Endometrial microvascular endothelial cells (primary cell): ENCODE results near the gene ROBO3. TPM values are rescaled to one million over a fixed set of nuclear protein-coding genes. Genes with fewer than 3 reads are reported as not detected.

ENCODE experiments used
- in situ Hi-C: cut with HindIII; loops from 2 replicates; pipeline ENCODE4 v1.10.0; 2017; ENCODE audit warnings: low sequenced_read_pairs, low pct_unique_long_range_greater_than_20kb; ENCODE audit errors: inconsistent ontology term
- total RNA-seq: library from RNA; depleted of rRNA; stranded (reverse); fragments of >200 nt; gene quantifications from one replicate; pipeline ENCODE4 v1.2.3, GENCODE V29; 2015; ENCODE audit errors: inconsistent ontology term

Gene ROBO3
- total RNA-seq, 1 donor from 2014 or later = 9.9 TPM

DNA sequence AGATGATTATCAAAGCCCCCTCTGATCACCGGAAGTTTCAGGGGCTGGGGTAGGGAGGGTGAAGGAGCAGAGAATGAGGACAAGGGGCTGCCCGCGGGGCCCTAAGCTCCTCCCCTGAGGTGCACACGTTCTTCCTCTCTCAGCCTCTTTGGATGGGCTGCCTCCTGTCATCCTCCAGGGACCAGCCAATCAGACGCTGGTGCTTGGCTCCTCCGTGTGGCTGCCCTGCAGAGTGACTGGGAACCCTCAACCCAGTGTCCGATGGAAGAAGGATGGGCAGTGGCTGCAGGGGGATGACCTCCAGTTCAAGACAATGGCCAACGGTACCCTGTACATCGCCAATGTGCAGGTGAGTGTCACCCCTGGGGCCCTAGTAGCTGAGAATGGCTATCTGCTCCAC lies 7.5 kb downstream of the ROBO3 start:
- in situ Hi-C loops = no loop called here

DNA sequence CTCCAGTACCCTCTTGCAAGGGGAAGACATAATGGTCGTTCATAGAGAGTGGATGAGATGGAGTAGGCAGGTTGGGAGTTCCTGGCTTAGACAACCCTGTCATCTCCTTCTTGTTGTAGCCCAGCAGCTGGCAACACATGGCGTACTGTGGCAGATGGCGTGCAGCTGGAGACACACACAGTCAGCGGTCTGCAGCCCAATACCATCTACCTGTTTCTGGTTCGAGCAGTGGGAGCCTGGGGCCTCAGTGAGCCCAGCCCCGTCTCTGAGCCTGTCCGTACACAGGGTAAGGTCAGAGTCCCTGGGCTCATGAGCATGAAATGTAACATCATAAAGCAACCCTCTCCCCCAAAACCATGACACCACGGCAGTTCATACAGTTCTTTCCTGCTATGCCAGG lies 8.7 kb downstream of the ROBO3 start:
- in situ Hi-C loops = no loop called here

DNA sequence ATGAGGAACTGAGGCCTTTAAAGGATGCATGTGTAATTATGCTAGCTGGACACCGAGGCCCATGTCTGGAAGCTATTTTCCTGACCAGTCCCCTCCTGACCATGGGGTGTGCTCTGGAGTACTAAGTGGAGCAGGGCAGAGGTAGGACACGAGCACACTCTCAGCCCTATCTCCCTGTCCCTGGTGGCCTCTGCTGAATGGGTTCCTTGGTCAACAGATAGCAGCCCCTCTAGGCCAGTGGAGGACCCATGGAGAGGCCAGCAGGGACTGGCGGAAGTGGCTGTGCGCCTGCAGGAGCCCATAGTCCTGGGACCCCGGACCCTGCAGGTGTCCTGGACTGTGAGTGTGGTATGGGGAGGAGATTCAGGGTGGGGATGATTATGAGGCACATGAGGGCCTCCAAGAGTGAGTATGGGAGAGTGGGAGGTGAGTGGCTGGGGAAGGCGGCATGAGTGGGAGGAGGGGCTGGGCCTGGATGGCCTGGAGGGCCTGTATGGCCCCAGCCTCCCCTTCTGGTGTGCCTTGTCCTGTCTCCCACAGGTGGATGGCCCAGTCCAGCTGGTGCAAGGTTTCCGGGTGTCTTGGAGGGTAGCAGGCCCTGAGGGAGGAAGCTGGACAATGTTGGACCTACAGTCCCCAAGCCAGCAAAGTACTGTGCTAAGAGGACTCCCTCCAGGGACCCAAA lies 9.5 kb downstream of the ROBO3 start:
- in situ Hi-C loops = no loop called here

DNA sequence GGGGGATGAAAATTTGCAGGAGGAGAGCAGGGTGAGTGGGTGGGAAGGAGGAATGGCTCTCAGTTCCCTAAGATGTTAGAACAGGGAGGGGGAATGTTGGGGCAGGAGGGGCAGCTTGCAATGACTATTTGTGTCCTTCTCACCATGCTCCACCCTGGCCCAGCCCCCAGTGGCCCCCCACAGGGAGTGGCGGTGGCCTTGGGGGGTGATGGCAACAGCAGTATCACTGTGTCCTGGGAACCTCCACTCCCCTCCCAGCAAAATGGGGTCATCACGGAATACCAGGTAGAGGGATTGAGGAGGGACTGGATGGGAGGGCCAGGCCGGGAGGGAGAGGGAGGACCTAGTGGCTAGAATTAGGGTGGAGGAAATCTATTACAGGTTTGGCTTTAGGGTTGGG lies 10.2 kb downstream of the ROBO3 start:
- in situ Hi-C loops = no loop called here

DNA sequence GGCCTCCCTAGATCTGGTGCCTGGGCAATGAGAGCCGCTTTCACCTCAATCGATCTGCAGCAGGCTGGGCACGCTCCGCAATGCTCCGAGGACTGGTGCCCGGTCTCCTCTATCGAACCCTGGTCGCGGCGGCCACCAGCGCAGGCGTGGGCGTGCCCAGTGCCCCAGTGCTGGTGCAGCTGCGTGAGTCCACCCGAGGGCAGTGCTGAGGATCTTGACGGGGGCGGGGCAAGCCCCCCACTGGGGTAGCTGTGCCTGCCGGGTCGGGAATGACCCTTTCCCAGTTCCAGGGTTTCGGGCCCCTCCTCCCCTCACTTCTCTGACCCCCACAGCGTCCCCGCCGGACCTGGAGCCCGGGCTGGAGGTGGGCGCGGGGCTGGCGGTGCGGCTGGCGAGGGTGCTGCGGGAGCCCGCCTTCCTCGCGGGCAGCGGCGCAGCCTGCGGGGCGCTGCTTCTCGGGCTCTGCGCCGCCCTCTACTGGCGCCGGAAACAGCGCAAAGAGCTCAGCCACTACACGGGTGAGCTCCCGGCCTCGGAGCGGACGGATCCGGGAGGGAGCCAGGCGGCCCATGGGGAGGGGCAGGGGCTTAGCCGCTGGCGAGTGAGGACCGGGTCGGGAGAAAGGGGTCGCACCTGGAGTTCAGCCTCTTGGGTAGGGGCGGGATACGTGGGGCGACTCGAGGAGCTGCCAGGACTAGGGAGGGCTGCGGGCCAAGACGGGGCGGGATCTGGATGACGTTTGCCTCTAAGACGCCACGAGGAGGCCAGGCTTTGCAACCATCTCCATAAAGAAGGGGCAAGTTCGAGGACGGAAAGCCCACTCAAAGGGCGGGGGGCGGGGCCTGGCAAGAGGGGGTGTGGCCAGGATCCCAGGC lies 10.9 kb downstream of the ROBO3 start:
- in situ Hi-C loops = no loop called here

DNA sequence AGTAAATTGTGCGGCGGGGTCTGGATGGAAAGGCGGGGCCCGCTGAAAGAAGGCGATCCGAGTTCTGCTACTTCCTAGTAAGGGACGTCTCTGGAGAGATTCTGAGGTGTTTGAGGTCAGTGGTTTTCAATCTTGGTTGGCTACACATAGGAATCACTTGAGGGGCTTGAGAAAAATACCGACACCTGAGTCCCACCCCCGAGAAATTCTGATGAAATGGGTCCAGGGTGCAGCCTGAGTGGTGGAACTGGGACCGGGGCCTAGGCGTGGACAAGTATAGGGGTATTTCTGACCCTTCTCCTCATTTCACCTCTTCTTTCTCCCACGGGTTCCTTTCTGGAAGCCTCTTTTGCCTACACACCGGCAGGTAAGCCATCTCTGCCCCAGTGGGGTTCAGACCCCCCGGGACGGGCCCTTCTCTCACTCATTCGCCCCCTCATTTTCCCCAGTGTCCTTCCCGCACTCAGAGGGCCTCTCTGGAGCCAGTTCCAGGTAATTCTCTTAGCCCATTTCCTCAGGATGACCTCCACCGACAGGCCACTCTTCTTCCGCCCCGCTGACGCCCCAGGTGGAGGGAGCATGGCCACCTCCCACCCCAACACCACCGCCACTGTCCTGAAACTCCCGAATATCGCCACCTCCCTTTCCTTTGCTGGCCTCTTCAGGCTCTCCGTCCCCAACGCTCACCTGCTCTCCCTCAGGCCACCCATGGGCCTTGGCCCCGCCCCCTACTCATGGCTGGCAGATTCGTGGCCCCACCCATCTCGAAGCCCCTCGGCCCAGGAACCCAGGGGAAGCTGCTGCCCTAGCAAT lies 11.8 kb downstream of the ROBO3 start:
- in situ Hi-C loops = no loop called here

DNA sequence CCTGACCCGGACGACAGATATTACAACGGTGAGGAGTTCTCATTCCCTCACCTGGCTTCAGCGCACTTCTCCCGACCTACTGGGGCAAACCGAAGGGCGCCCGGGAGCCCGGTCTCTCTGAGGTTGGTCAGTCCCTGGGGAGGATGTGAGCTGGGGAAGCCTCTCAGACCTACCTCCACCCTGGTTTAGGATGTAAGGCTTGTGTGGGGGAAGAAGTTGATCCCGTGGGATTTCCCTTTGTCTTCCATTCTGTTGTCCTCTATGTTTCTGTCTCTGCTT lies 12.3 kb downstream of the ROBO3 start:
- in situ Hi-C loops = no loop called here

DNA sequence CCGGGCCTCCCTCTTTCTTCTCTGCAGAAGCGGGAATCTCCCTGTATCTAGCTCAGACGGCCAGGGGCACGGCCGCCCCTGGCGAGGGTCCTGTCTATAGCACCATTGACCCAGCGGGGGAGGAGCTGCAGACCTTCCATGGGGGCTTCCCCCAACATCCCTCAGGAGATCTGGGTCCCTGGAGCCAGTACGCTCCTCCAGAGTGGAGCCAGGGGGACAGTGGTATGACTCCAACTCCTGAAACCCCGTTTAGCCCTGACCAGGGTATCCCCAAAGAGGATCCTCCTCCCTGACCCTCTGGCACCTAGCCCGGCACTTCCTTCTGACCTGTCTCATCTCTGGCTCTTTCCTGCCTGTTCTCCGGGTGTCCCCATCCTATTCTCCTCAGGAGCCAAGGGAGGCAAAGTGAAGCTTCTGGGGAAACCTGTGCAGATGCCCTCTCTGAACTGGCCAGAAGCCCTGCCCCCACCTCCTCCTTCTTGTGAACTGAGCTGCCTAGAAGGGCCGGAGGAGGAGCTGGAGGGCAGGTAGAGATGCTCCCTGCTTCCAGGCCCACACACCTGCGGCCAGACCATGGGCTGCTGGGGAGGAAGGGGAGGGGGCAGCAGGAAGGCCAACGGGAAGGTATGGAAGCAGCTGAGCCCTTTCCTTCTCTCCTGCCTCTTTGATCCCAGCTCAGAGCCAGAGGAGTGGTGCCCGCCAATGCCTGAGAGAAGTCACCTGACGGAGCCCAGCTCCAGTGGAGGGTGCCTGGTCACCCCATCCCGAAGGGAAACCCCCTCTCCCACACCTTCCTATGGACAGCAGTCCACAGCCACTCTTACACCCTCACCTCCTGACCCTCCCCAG lies 12.9 kb downstream of the ROBO3 start:
- in situ Hi-C loops = no loop called here

DNA sequence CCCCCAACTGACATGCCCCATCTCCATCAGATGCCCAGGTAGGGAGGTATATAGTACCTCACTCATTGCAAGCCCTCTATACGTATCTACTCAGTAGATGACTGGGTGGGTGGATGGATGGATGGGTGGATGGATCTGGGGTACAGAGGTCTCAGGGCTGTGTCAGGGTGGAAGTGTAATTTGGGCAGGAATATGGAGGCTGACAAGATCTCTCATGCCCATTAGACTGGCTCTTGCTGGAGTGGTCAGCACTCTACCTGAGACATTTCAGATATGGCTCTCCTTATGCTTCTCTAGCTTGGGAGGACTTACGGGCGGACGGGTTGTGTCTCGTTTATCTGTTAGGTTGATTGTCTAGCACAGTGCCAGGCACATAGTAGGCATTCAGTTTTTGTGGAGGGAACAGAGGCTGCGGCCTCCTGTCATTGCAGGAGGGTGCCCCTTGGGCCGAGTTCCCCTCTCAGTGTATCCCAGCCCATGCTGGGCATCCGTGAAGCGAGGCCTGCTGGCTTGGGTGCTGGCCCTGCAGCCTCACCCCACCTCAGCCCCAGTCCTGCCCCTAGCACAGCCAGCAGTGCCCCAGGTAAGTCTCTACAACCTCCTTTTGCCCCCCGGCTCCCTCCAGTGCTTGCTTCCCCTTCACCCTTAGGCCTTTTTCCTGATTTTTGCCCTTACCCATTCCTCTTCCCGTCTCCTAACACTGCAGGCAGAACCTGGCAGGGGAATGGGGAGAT lies 13.7 kb downstream of the ROBO3 start:
- in situ Hi-C loops = no loop called here

DNA sequence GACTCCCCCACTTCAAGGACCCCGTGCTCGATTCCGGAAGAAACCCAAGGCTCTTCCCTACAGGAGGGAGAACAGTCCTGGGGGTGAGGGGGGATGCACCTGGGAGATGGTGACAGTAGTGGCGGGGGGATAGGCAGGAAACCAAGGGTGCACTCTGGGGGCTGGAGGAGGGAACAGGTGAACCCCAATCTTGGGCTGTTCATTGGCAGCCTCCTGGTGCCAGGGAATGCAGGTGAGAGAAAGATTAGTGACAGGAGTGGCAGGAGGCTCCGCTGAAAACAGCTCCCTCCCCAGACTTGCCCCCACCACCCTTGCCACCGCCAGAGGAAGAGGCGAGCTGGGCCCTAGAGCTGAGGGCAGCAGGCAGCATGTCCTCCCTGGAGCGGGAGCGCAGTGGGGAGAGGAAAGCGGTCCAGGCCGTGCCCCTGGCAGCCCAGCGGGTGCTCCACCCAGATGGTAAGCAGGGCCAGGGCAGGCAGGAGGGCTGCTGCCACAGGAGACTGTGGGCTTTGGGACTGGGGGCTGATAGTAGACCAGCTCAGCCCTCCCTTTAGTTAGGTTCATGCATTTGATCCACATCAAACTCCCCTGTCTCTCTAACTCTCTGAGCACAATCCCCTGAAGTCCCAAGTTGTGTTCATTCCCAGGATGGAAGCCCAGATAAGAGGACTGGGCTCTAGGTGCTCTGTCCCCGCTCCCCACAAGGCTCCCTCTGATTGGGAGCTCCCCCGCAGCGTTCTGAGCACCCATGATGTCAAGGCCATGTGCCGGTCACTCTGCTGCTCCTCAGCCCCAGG lies 14.5 kb downstream of the ROBO3 start:
- in situ Hi-C loops = no loop called here

DNA sequence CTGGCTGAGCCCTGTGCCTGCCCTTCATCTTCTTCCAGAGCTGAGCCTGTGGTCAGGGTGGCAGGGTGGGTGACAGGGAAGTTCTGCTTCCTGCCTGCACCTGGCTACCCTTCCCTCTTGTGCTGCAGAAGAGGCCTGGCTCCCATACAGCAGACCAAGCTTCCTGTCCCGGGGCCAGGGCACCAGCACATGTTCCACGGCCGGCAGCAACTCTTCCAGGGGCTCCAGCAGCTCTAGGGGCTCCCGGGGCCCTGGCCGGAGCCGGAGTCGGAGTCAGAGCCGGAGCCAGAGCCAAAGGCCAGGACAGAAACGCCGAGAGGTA lies 15.0 kb downstream of the ROBO3 start:
- in situ Hi-C loops = no loop called here

DNA sequence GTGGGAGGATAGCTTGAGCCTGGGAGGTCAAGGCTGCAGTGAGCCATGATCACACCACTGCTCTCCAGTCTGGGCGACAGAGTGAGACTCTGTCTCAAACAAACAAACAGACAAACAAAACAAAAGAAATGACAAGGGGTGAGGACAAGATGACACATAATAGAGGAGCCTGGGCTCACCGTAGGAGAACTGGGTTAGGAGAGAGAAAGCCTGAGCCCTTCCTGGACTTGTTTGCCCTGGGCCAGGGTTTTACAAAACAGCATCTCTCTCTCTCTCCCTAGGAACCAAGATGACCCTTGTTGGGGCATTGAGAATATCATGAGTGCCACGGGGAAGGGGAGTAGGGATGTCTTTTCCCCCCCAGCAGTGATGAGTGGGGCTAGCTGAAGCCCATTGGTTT lies 15.7 kb downstream of the ROBO3 start:
- in situ Hi-C loops = no loop called here

DNA sequence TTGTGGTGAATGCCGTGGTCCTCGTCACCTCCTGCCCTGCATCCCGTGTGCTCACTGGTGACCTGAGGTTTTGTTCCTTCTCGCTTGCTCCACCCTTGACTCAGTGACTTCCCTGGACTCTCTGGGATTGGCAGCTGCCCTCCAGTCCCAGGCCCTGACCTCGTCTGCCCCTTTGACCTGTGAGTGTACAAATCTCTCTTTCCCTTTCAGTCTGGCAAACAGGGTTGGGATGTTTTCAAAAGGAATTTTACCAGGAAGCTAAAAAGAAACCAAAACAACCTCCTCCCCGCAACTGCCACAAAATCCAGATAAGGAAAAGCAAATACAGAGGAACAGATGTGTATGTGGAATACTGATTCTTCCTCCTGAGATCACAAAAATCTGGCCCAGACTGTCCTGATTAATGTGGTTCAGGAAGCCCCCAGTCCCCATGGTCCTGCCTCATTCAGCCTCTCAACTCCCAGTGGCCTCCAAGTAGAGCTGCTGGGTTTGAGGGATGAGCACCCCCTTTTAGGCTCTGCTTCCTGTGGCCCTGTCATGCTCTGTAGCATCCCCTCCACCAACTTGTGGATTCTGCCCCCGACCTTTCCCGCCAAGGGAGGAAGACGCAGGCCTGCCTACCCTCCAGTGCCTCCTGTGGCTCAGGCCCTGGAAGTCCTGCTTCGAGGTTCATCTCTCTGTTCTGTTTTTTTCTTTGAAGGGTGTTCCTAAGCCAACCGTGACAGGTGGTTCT lies 17.3 kb downstream of the ROBO3 start:
- in situ Hi-C loops = no loop called here

DNA sequence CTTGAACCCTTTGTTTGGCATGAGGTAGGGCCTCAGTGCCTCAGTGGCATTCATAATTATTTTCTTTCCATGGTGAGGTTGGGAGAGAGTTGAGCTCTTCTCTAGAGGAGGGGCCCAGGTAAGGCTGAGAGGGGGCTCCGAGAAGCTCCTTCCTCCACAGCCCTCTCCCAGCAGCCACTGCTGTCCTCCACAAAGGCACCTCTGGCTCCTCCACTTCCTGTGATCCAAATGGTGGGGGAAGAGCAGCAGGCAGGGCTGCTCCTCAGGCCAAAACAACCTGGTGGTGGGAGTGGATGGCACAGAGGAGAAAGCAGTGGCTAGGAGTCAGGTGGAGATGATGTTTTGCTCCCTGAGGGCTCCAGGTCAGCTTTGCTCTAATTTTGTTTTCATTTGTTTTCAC lies 19.1 kb downstream of the ROBO3 start:
- in situ Hi-C loops = no loop called here

DNA sequence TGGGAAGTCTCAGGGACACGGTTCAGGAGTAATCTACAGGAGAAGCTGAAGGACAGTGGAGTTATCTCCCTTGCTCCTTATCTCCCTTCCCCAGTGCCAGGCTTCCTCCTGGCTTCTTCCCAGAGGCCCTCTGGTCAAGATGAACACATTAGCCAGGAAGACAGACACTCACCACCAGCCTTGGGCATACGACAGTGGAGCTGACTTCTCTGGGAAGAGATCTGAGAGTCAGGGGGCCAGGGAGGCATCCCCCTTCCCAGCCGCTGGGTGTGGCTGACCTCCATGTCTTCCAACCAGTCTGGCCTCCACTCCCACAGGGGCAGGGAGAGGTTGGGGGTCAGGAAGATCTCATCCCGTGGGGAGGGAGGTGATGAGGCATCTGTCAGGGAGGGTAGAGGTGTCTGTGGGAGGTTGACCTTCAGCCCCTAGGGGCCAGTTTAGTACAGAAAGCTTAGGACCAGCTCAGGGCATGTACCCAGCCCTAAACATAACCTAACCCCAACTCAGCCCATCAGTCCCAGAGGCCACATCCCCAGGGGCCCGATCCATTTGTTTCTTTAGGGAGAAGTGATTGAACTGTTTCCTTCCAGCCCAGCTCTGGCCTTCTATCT lies 19.7 kb downstream of the ROBO3 start:
- in situ Hi-C loops = no loop called here

DNA sequence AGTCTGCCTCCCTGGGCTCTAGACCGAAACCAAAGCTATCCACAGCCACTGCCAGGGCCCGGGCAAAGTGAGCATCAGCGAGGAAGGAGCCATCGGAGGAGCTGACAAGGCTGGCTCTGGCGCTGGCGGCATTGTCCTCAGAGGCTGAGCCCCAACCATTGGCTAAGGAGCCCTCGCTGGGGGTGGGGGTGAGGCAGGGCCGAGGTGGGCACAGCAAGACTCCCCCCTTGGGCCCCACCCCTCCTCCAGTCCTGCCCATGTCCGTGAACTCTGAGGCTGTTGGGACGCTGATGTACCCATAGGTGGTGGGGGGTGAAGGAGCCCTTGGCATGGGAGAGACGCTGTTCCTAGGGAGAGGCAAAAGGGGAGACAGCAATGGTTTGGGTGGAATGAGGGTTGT lies 21.2 kb downstream of the ROBO3 start:
- in situ Hi-C loops = no loop called here
